Ectodermal cell (in vitro differentiated cells): ENCODE data around the gene COL6A3.

ENCODE experiments used
- H3K27ac ChIP-seq: 2 replicates; pipeline ENCODE4 v1.7.0; 2013; ENCODE audit warnings: mild to moderate bottlenecking, low read depth, low read length; ENCODE audit not compliant: insufficient read depth, poor library complexity, severe bottlenecking
- H3K27me3 ChIP-seq: 2 replicates; pipeline ENCODE4 v1.7.0; 2013; ENCODE audit warnings: mild to moderate bottlenecking, low read length; ENCODE audit not compliant: insufficient read depth, control insufficient read depth, poor library complexity, severe bottlenecking
- H3K36me3 ChIP-seq: one replicate; pipeline ENCODE4 v1.7.0; 2013; ENCODE audit warnings: low read length; ENCODE audit not compliant: control insufficient read depth, insufficient read depth
- H3K4me1 ChIP-seq: one replicate; pipeline ENCODE4 v1.7.0; 2013; ENCODE audit warnings: low read length; ENCODE audit not compliant: control insufficient read depth, insufficient read depth
- H3K4me3 ChIP-seq: 2 replicates; pipeline ENCODE4 v1.7.0; 2013; ENCODE audit warnings: low read depth, low read length, control low read depth; ENCODE audit not compliant: insufficient read depth
- H3K9me3 ChIP-seq: 2 replicates; pipeline ENCODE4 v1.7.0; 2013; ENCODE audit warnings: mild to moderate bottlenecking, low read length, moderate library complexity; ENCODE audit not compliant: control insufficient read depth
- WGBS, 2 experiments: methylation state at CpG; one replicate each; pipeline ENCODE4 v1.1.7; 2013; ENCODE audit warnings: missing lambda C conversion rate in 2 of 2; 5-methylcytosine and 5-hydroxymethylcytosine counted together

The COL6A3 gene

GRCh38 chr2:237291138-237291792 is 122.7 kb downstream of the COL6A3 start:
- H3K9me3 ChIP-seq, result no peaks in the 10 kb centered on the region
- no peak overlapping the region for H3K4me3 ChIP-seq
- WGBS, 2 experiments, result 87 to 89% methylated on average over 20 of the region's 20 CpGs
- H3K27ac ChIP-seq, result no peak overlapping the region
- H3K36me3 ChIP-seq, result no peaks in the 10 kb centered on the region
- no peaks in the 10 kb centered on the region for H3K4me1 ChIP-seq
- no peaks in the 10 kb centered on the region for H3K27me3 ChIP-seq

DNA sequence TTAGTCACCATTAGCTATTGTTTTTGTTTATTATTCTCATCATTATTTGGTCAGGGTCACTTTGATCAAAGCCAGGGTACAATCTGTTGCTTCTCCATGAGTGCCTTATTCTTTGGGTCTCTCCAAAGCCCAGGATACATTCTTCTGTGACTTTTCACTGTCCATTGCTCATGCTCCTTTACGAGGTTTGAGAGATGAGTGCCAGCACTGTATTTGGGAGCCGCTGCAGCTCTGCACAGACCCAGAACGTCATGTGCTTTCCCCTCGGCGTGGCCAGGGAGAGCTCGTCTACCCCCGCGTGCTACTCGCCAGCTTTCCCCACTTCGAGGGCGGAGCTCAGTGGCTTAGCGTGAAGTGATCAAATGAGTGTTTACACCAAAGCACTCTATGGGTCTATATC is 123.7 kb downstream of the COL6A3 start:
- H3K27ac ChIP-seq, result no peak overlapping the region
- no peak overlapping the region for H3K4me3 ChIP-seq

DNA sequence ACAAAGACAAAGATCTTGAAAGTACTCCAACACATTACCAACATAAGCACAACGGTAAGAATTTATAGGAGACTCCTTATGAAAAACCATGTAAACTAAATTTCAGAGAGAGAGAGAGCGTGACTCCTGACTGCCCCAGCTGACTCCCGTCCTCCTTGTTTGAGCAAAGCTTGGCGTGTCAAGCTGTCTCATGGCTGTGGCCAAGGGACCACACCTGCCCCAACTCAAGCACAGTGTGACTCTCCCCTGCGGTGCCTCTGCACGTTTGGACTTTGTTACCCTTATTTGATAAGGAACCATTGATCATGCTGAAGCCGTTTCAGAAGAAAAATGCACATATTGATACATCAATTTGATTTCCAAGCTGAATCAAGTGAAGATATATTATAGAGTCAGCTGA is 124.8 kb downstream of the COL6A3 start:
- WGBS, 2 experiments, result 90 to 93% methylated on average over 7 of the region's 7 CpGs
- no peaks in the 10 kb centered on the region for H3K27me3 ChIP-seq
- no peaks in the 10 kb centered on the region for H3K4me1 ChIP-seq
- no peaks in the 10 kb centered on the region for H3K36me3 ChIP-seq
- H3K9me3 ChIP-seq, result no peaks in the 10 kb centered on the region
- H3K27ac ChIP-seq, result no peak overlapping the region
- no peak overlapping the region for H3K4me3 ChIP-seq

More for the DNA sequence above, 123.7 kb downstream of the COL6A3 start:
- Histone ChIP-seq H3K27me3 (no peaks in the 10 kb centered on the region), H3K36me3 (no peaks in the 10 kb centered on the region), H3K4me1 (no peaks in the 10 kb centered on the region), H3K9me3 (no peaks in the 10 kb centered on the region)
- WGBS, 2 experiments, result 91 to 92% methylated on average over 12 of the region's 12 CpGs

DNA sequence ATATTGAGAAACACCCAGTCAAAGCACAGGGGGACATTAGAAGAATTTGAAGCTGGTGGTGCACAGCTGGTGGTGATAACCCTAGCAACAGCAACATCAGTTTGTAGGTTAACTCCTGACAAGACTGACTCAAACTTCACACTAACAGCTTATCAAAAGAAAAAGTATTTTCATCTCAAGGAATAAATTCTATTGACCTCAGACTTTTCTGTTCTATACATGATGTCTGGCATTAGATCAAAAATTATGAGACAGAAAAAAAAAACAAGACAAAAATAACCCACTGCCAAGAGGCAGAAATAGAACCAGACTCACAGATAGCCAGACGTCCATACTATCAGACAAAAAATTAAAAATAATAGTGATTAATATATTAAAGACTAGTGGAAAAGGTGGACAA is 126.1 kb downstream of the COL6A3 start:
- H3K4me1 ChIP-seq, result no peaks in the 10 kb centered on the region
- H3K9me3 ChIP-seq, result no peaks in the 10 kb centered on the region
- WGBS, 2 experiments, result 83% methylated on average over 1 of the region's 1 CpG; no CpG with 5 or more reads in 1 of the 2 experiments
- no peak overlapping the region for H3K27ac ChIP-seq
- no peak overlapping the region for H3K4me3 ChIP-seq
- H3K27me3 ChIP-seq, result no peaks in the 10 kb centered on the region
- no peaks in the 10 kb centered on the region for H3K36me3 ChIP-seq

- WGBS, 2 experiments, result 94 to 97% methylated on average over 2 to 4 of the region's 4 CpGs
- Histone ChIP-seq H3K9me3 (no peaks in the 10 kb centered on the region), H3K36me3 (no peaks in the 10 kb centered on the region), H3K27me3 (no peaks in the 10 kb centered on the region), H3K27ac (no peak overlapping the region), H3K4me3 (no peak overlapping the region), H3K4me1 (no peaks in the 10 kb centered on the region)
These were observed 130.6 kb downstream of the COL6A3 start for GRCh38 chr2:237283131-237283928.

DNA sequence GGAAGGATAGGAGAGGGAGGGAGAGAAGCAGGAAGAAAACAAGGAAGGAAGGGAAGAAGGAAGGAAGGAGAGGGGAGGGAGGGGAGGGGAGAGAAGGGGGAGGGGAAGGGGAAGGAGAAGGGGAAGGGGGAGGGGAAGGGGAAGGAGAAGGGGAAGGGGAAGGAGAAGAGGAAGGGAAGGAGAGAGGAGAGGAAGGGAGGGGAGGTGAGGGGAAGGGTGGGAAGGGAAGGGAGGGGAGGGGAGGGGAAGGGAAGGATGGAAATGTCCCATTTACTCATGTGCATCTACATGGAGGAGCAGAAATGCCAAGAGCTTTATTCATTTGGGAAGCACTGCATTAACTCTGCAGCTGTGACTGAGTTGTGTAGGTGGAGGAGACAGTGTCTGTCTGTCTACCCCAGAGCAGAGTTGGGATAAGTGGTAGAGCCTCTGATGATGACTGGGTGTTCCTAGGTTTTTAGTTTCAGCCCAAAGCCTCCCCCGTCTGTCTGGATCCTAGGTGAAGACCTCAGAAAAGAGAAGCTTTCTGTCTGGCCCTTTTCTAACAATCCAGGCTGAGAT is 131.3 kb downstream of the COL6A3 start:
- Histone ChIP-seq H3K27me3 (no peaks in the 10 kb centered on the region), H3K4me3 (no peak overlapping the region), H3K9me3 (no peaks in the 10 kb centered on the region), H3K27ac (no peak overlapping the region), H3K4me1 (no peaks in the 10 kb centered on the region), H3K36me3 (no peaks in the 10 kb centered on the region)
- WGBS, 2 experiments, result 47 to 58% methylated on average over 1 of the region's 1 CpG

DNA sequence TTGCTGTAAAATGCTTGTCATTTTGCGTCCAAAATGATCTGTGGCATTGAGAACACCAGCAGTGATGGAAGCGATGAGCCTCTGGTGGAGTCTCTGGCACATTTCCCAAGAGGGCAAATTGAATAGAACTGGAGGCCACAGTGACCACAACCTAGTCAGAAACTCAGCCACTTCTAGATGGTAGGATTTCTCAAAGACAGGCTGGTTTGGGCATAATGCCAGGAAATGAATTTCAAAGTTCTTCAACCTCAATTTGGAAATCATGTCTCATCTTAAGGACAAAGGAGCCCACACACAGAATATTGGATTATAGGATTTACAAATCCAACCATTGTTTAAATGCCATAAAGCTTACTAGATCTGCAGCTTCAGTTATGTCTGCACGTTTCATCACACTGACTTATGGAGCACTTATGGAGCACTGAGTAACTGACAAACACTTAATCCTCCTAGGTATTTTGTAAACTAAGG is 132.1 kb downstream of the COL6A3 start:
- 71 to 79% methylated on average over 3 of the region's 3 CpGs for WGBS, 2 experiments
- Histone ChIP-seq H3K4me1 (no peaks in the 10 kb centered on the region), H3K4me3 (no peak overlapping the region), H3K27me3 (no peaks in the 10 kb centered on the region), H3K36me3 (no peaks in the 10 kb centered on the region), H3K27ac (no peak overlapping the region), H3K9me3 (no peaks in the 10 kb centered on the region)

GRCh38 chr2:237280939-237281338 is 133.0 kb downstream of the COL6A3 start:
- Histone ChIP-seq H3K27ac (no peak overlapping the region), H3K36me3 (no peaks in the 10 kb centered on the region), H3K4me1 (no peaks in the 10 kb centered on the region), H3K27me3 (no peaks in the 10 kb centered on the region), H3K4me3 (no peak overlapping the region), H3K9me3 (no peaks in the 10 kb centered on the region)
- 89 to 95% methylated on average over 8 of the region's 8 CpGs for WGBS, 2 experiments

DNA sequence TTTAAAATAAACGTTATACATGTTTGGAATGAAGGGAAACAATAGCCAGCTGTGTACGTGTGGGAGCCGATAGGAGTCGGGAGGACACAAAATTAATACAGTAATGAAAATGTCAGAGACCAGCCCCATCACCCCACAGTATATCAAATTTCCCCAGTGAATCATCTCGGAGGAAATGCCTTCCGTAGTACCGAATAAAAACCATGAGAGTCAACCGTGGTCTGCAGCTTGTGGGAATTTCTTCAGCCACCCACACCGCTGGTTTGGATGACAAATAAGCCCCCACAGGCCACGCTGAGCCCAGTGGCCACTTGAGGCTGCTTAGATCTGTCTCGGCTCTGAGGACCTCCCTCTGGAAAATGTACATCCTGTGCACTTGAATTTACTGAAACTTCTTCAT is 133.7 kb downstream of the COL6A3 start:
- Histone ChIP-seq H3K36me3 (no peaks in the 10 kb centered on the region), H3K4me3 (no peak overlapping the region), H3K27ac (no peak overlapping the region), H3K4me1 (no peaks in the 10 kb centered on the region), H3K9me3 (no peaks in the 10 kb centered on the region), H3K27me3 (no peaks in the 10 kb centered on the region)
- 94 to 95% methylated on average over 11 of the region's 11 CpGs for WGBS, 2 experiments

GRCh38 chr2:237279012-237279768 is 134.8 kb downstream of the COL6A3 start:
- Histone ChIP-seq H3K4me1 (no peaks in the 10 kb centered on the region), H3K36me3 (no peaks in the 10 kb centered on the region), H3K27ac (no peak overlapping the region), H3K4me3 (no peak overlapping the region), H3K9me3 (no peaks in the 10 kb centered on the region), H3K27me3 (no peaks in the 10 kb centered on the region)
- WGBS, 2 experiments, result 92 to 93% methylated on average over 9 of the region's 9 CpGs
